IMR-90 (cell line): ENCODE data around the gene PDE8B. TPM values are rescaled to one million over a fixed set of nuclear protein-coding genes. Genes with fewer than 3 reads are reported as not detected.

Experiments
- ATAC-seq: fragments of 200-7000 bp; cut with Tn5 transposase; 2 replicates; pipeline ENCODE4 v1.9.1; 2020; ENCODE audit warnings: low read depth, mild to moderate bottlenecking, moderate library complexity
- BruUV-seq: library from RNA; stranded (reverse); fragments of 400-500 nt; replicated peaks from 2 replicates; lab custom pipeline; 2021; lab: Mats Ljungman, UMichigan
- CTCF ChIA-PET: fragments of 300-600 bp; formaldehyde crosslinking; extraction: SDS; loops from one replicate; lab custom pipeline; 2021; ENCODE audit warnings: antibody characterized with exemption; lab: Yijun Ruan, JAX
- POLR2A ChIA-PET: fragments of 300-600 bp; sonication (Branson Sonifier 250); formaldehyde crosslinking; loops from one replicate; lab custom pipeline; 2022; ENCODE audit warnings: antibody characterized with exemption; ENCODE audit not compliant: unreplicated experiment; lab: Charles Lee
- DNase-seq: peaks from one replicate; pipeline ENCODE4 v3.0.0; 2013
- H2AFZ ChIP-seq: replicated peaks from 2 replicates; pipeline ENCODE3; 2013; ENCODE audit warnings: low read length, mild to moderate bottlenecking; ENCODE audit not compliant: poor library complexity
- H2AK5ac ChIP-seq: 2 replicates; pipeline ENCODE4 v1.6.1; 2013; ENCODE audit warnings: low read depth, low read length, inconsistent platforms
- H2AK9ac ChIP-seq: replicated peaks from 2 replicates; pipeline ENCODE3; 2013; ENCODE audit warnings: mild to moderate bottlenecking, low read depth, low read length, moderate library complexity; ENCODE audit not compliant: poor library complexity
- H2BK120ac ChIP-seq: 2 replicates; pipeline ENCODE4 v1.6.1; 2013; ENCODE audit warnings: low read depth, low read length, inconsistent platforms
- H2BK15ac ChIP-seq: 3 replicates; pipeline ENCODE4 v1.6.1; 2013; ENCODE audit warnings: low read depth, low read length, inconsistent platforms
- H2BK20ac ChIP-seq: 2 replicates; pipeline ENCODE4 v1.6.1; 2013; ENCODE audit warnings: low read depth, mild to moderate bottlenecking, inconsistent platforms, low read length, moderate library complexity
- H2BK5ac ChIP-seq: 2 replicates; pipeline ENCODE4 v1.6.1; 2013; ENCODE audit warnings: mild to moderate bottlenecking, low read depth, low read length, inconsistent platforms; ENCODE audit not compliant: poor library complexity, severe bottlenecking
- H3K14ac ChIP-seq: replicated peaks from 2 replicates; pipeline ENCODE4 v1.6.1; 2013; ENCODE audit warnings: low read depth, low read length, inconsistent platforms
- H3K18ac ChIP-seq: 2 replicates; pipeline ENCODE4 v1.6.1; 2013; ENCODE audit warnings: low read depth, low read length, control low read depth
- H3K23ac ChIP-seq: 2 replicates; pipeline ENCODE4 v1.6.1; 2013; ENCODE audit warnings: low read depth, low read length, inconsistent platforms
- H3K27ac ChIP-seq: 2 replicates; pipeline ENCODE4 v1.5.1; 2013; ENCODE audit warnings: mild to moderate bottlenecking, control low read depth, low read length; ENCODE audit not compliant: insufficient read depth
- H3K27me3 ChIP-seq: 2 replicates; pipeline ENCODE4 v1.6.1; 2013; ENCODE audit warnings: low read length; ENCODE audit not compliant: control insufficient read depth, insufficient read depth
- H3K36me3 ChIP-seq: 2 replicates; pipeline ENCODE4 v1.6.1; 2013; ENCODE audit warnings: low read length, mixed read lengths; ENCODE audit not compliant: control insufficient read depth, insufficient read depth
- H3K4ac ChIP-seq: 2 replicates; pipeline ENCODE4 v1.6.1; 2013; ENCODE audit warnings: low read depth, low read length, inconsistent platforms
- H3K4me1 ChIP-seq: 2 replicates; pipeline ENCODE4 v1.6.1; 2013; ENCODE audit warnings: low read length, mixed read lengths; ENCODE audit not compliant: control insufficient read depth, insufficient read depth
- H3K4me2 ChIP-seq: 2 replicates; pipeline ENCODE4 v1.6.1; 2013; ENCODE audit warnings: low read depth, mild to moderate bottlenecking, control low read depth, low read length, moderate library complexity
- H3K4me3 ChIP-seq: 2 replicates; pipeline ENCODE4 v1.5.1; 2013; ENCODE audit warnings: low read depth, mild to moderate bottlenecking, control low read depth, low read length, moderate library complexity; ENCODE audit not compliant: insufficient read depth
- H3K56ac ChIP-seq: 2 replicates; pipeline ENCODE4 v1.6.1; 2013; ENCODE audit warnings: low read length, inconsistent platforms; ENCODE audit not compliant: insufficient read depth; ENCODE audit errors: extremely low read depth
- H3K79me1 ChIP-seq, 2 experiments: 2 replicates each; pipeline ENCODE4 v1.6.1; 2013; ENCODE audit warnings: low read length in 2 of 2, inconsistent platforms in 1 of 2, low read depth in 1 of 2
- H3K9ac ChIP-seq: 2 replicates; pipeline ENCODE4 v1.6.1; 2013; ENCODE audit warnings: low read depth, low read length, control low read depth
- H3K9me1 ChIP-seq: 2 replicates; pipeline ENCODE4 v1.6.1; 2013; ENCODE audit warnings: low read length, inconsistent platforms; ENCODE audit not compliant: insufficient read depth
- H3K9me3 ChIP-seq: 2 replicates; pipeline ENCODE4 v1.6.1; 2013; ENCODE audit warnings: low read length; ENCODE audit not compliant: control insufficient read depth, insufficient read depth
- H4K20me1 ChIP-seq: 2 replicates; pipeline ENCODE4 v1.6.1; 2013; ENCODE audit warnings: low read length, inconsistent platforms; ENCODE audit not compliant: insufficient read depth
- H4K5ac ChIP-seq: 2 replicates; pipeline ENCODE4 v1.6.1; 2013; ENCODE audit warnings: mild to moderate bottlenecking, low read depth, low read length, control low read depth
- H4K8ac ChIP-seq, 2 experiments: 2 replicates each; pipeline ENCODE4 v1.6.1; 2013; ENCODE audit warnings: low read depth in 2 of 2, low read length in 2 of 2, control low read depth in 1 of 2, inconsistent platforms in 1 of 2
- H4K91ac ChIP-seq: 2 replicates; pipeline ENCODE4 v1.6.1; 2013; ENCODE audit warnings: low read depth, low read length, inconsistent platforms; ENCODE audit not compliant: insufficient read depth
- BHLHE40 ChIP-seq: fragments of 150-350 bp; IDR thresholded peaks from 2 replicates; pipeline ENCODE4 v1.6.1; 2016; ENCODE audit warnings: mild to moderate bottlenecking, low read depth, low read length
- CEBPB ChIP-seq: IDR thresholded peaks from 2 replicates; pipeline ENCODE4 v1.6.1; 2012; ENCODE audit warnings: low read depth, low read length, improper control_type of control experiment
- CHD1 ChIP-seq: IDR thresholded peaks from 2 replicates; pipeline ENCODE4 v1.6.1; 2012; ENCODE audit warnings: low read depth, low read length, improper control_type of control experiment
- FOS ChIP-seq: fragments of 150-350 bp; IDR thresholded peaks from 2 replicates; pipeline ENCODE4 v1.6.1; 2016; ENCODE audit warnings: low read depth, low read length
- MAFK ChIP-seq: IDR thresholded peaks from 2 replicates; pipeline ENCODE4 v1.6.1; 2012; ENCODE audit warnings: low read depth, low read length, improper control_type of control experiment
- MAZ ChIP-seq: IDR thresholded peaks from 2 replicates; pipeline ENCODE4 v1.6.1; 2012; ENCODE audit warnings: low read depth, mild to moderate bottlenecking, low read length, improper control_type of control experiment, moderate library complexity, borderline replicate concordance
- MXI1 ChIP-seq: IDR thresholded peaks from 2 replicates; pipeline ENCODE4 v1.6.1; 2012; ENCODE audit warnings: low read depth, mild to moderate bottlenecking, low read length, moderate library complexity, borderline replicate concordance
- NFE2L2 ChIP-seq: fragments of 150-350 bp; IDR thresholded peaks from 2 replicates; pipeline ENCODE4 v1.6.1; 2016; ENCODE audit warnings: low read depth, mild to moderate bottlenecking, low read length
- POLR2A ChIP-seq: IDR thresholded peaks from 2 replicates; pipeline ENCODE4 v1.6.1; 2012; ENCODE audit warnings: mild to moderate bottlenecking, low read depth, low read length
- RAD21 ChIP-seq: IDR thresholded peaks from 2 replicates; pipeline ENCODE4 v1.6.1; 2012; ENCODE audit warnings: low read length, improper control_type of control experiment
- RCOR1 ChIP-seq: IDR thresholded peaks from 2 replicates; pipeline ENCODE4 v1.6.1; 2012; ENCODE audit warnings: mild to moderate bottlenecking, low read length, improper control_type of control experiment; ENCODE audit not compliant: insufficient replicate concordance
- RFX5 ChIP-seq: IDR thresholded peaks from 2 replicates; pipeline ENCODE4 v1.8.0; 2012; ENCODE audit warnings: low read depth, mild to moderate bottlenecking, low read length, moderate library complexity
- SMC3 ChIP-seq: fragments of 150-350 bp; IDR thresholded peaks from 2 replicates; pipeline ENCODE4 v1.6.1; 2016; ENCODE audit warnings: low read depth, mild to moderate bottlenecking, antibody characterized with exemption, low read length, moderate library complexity
- WGBS, 2 experiments: methylation state at CpG; one replicate each; pipeline versions ENCODE4 v1.1.5 to v1.1.7; 2013; ENCODE audit warnings: missing lambda C conversion rate in 2 of 2; ENCODE audit not compliant: insufficient read length in 1 of 2; ENCODE audit errors: extremely low coverage in 2 of 2; 5-methylcytosine and 5-hydroxymethylcytosine counted together
- dilution Hi-C: fragments of 300-500 bp; cut with HindIII; formaldehyde crosslinking; loops from one replicate; pipeline ENCODE4 v1.14.3; 2018; ENCODE audit warnings: low sequenced_read_pairs; ENCODE audit not compliant: unreplicated experiment
- in situ Hi-C: fragments of 300-500 bp; cut with MboI; formaldehyde crosslinking; loops from 3 replicates; pipeline ENCODE4 v1.14.3; 2019; ENCODE audit warnings: low sequenced_read_pairs, inconsistent platforms, mixed read lengths
- intact Hi-C: fragments of 100-400 bp; cut with micrococcal nuclease; formaldehyde crosslinking; loops from 2 replicates; pipeline ENCODE4 v1.10.0; 2022
- polyA plus RNA-seq, 3 experiments: library from polyadenylated mRNA; depleted of rRNA; stranded (reverse); fragments of >200 nt; gene quantifications; 2 replicates each; pipeline ENCODE4 v1.2.3, GENCODE V29; 2012; ENCODE audit warnings: low replicate concordance in 1 of 3
- total RNA-seq: library from RNA; depleted of rRNA; stranded (reverse); fragments of >200 nt; gene quantifications from 2 replicates; pipeline ENCODE4 v1.2.3, GENCODE V29; 2012
- TF ChIP-seq, protein P1 (sequence below): fragments of 150-350 bp; IDR thresholded peaks from 2 replicates; pipeline ENCODE4 v1.6.1; 2016; ENCODE audit warnings: low read depth, mild to moderate bottlenecking, low read length, moderate library complexity, borderline replicate concordance
- TF ChIP-seq, protein P2 (sequence below): conservative IDR thresholded peaks from 2 replicates; pipeline ENCODE4 v1.5.1; 2012; ENCODE audit warnings: mild to moderate bottlenecking, low read depth, low read length, improper control_type of control experiment
- TF ChIP-seq, protein P3 (sequence below): fragments of 150-350 bp; IDR thresholded peaks from 2 replicates; pipeline ENCODE4 v1.6.1; 2017; ENCODE audit warnings: mild to moderate bottlenecking, antibody characterized with exemption, low read length, low read depth

The PDE8B gene
- total and polyA plus RNA-seq, 2 of the 4 experiments (the other 2 are of a cell fraction) = under 0.01 to 0.03 TPM

DNA sequence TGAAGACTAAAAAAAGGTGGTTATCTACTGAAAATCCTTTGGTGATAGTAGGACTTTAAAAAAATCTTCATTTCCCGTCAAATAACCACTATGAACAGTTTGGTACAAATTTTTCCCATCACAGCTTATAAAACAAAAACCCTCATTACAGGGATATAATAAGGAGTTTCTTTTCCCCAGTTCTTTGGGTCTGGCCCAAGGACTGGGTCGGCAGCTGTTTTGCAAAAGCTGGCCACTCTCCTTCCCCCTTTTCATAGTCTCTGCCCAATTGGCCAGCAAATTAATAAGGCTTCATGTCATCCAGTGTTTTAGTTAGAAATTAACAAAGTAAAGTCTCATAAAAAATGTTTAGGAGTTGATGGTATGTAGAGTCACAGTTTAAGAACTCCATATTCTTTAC is 47.0 kb upstream of the PDE8B start:
- no peak overlapping the region for H2BK20ac ChIP-seq
- H3K23ac ChIP-seq = no peak overlapping the region
- peaks cover 15% of the 10 kb centered on the region for H3K4me1 ChIP-seq
- H3K14ac ChIP-seq = no peak overlapping the region
- H3K27me3 ChIP-seq = peaks cover 4% of the 10 kb centered on the region
- no peak overlapping the region for H2BK5ac ChIP-seq
- CTCF ChIA-PET = no interaction called here
- H4K91ac ChIP-seq = no peak overlapping the region
- H4K5ac ChIP-seq = no peak overlapping the region
- no peak overlapping the region for H3K9ac ChIP-seq
- no peak overlapping the region for H2AK5ac ChIP-seq
- in situ Hi-C loops = no loop called here
- H4K8ac ChIP-seq = no peak overlapping the region
- intact Hi-C loops = no loop called here
- H4K20me1 ChIP-seq = no peaks in the 10 kb centered on the region
- H3K79me1 ChIP-seq = no peaks in the 10 kb centered on the region
- no peak for TF ChIP-seq RAD21
- TF ChIP-seq MXI1 = no peak
- no peak for TF ChIP-seq FOS
- TF ChIP-seq CHD1 = no peak
- no peak for TF ChIP-seq MAZ
- no peak for TF ChIP-seq CEBPB
- TF ChIP-seq, protein P1, sequence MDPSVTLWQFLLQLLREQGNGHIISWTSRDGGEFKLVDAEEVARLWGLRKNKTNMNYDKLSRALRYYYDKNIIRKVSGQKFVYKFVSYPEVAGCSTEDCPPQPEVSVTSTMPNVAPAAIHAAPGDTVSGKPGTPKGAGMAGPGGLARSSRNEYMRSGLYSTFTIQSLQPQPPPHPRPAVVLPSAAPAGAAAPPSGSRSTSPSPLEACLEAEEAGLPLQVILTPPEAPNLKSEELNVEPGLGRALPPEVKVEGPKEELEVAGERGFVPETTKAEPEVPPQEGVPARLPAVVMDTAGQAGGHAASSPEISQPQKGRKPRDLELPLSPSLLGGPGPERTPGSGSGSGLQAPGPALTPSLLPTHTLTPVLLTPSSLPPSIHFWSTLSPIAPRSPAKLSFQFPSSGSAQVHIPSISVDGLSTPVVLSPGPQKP = no peak
- TF ChIP-seq RCOR1 = no peak
- no peak for TF ChIP-seq BHLHE40
- no peak for TF ChIP-seq POLR2A
- TF ChIP-seq, protein P2, sequence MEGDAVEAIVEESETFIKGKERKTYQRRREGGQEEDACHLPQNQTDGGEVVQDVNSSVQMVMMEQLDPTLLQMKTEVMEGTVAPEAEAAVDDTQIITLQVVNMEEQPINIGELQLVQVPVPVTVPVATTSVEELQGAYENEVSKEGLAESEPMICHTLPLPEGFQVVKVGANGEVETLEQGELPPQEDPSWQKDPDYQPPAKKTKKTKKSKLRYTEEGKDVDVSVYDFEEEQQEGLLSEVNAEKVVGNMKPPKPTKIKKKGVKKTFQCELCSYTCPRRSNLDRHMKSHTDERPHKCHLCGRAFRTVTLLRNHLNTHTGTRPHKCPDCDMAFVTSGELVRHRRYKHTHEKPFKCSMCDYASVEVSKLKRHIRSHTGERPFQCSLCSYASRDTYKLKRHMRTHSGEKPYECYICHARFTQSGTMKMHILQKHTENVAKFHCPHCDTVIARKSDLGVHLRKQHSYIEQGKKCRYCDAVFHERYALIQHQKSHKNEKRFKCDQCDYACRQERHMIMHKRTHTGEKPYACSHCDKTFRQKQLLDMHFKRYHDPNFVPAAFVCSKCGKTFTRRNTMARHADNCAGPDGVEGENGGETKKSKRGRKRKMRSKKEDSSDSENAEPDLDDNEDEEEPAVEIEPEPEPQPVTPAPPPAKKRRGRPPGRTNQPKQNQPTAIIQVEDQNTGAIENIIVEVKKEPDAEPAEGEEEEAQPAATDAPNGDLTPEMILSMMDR = no peak
- no peak for TF ChIP-seq MAFK
- no peak for TF ChIP-seq NFE2L2
- TF ChIP-seq RFX5 = no peak
- TF ChIP-seq, protein P3, sequence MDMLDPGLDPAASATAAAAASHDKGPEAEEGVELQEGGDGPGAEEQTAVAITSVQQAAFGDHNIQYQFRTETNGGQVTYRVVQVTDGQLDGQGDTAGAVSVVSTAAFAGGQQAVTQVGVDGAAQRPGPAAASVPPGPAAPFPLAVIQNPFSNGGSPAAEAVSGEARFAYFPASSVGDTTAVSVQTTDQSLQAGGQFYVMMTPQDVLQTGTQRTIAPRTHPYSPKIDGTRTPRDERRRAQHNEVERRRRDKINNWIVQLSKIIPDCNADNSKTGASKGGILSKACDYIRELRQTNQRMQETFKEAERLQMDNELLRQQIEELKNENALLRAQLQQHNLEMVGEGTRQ = no peak
- TF ChIP-seq SMC3 = no peak
- no peak for DNase-seq
- H3K36me3 ChIP-seq = no peaks in the 10 kb centered on the region
- no peak overlapping the region for H2AFZ ChIP-seq
- no peak overlapping the region for H2AK9ac ChIP-seq
- H2BK120ac ChIP-seq = no peak overlapping the region
- no CpG with 5 or more reads among the region's 2 CpGs for WGBS, 2 experiments
- no peak for ATAC-seq
- peaks cover 14% of the 10 kb centered on the region for H3K9me1 ChIP-seq
- no peak overlapping the region for H2BK15ac ChIP-seq
- H3K4ac ChIP-seq = no peak overlapping the region
- no peak overlapping the region for H3K18ac ChIP-seq
- no peaks in the 10 kb centered on the region for H3K9me3 ChIP-seq
- no peak overlapping the region for H3K4me3 ChIP-seq
- H3K56ac ChIP-seq = no peak overlapping the region
- no TSS peak for BruUV-seq
- dilution Hi-C loops = no loop called here
- no peak overlapping the region for H3K4me2 ChIP-seq
- POLR2A ChIA-PET = no interaction called here
- H3K27ac ChIP-seq = no peak overlapping the region
